DMS114 treated with DMSO at 0.1 percent for 48 hours (cell line): Measurements from ENCODE around the gene TTLL10.
"Not testable (repeated sequence)": the region's sequence is repeated elsewhere in the genome, so short reads cannot be mapped to it uniquely, and the experiment has no call there.

Source experiments
- DNase-seq: peaks from one replicate; lab custom pipeline; 2025; ENCODE audit not compliant: unreplicated experiment; lab: John Stamatoyannopoulos, UW

The TTLL10 gene

DNA sequence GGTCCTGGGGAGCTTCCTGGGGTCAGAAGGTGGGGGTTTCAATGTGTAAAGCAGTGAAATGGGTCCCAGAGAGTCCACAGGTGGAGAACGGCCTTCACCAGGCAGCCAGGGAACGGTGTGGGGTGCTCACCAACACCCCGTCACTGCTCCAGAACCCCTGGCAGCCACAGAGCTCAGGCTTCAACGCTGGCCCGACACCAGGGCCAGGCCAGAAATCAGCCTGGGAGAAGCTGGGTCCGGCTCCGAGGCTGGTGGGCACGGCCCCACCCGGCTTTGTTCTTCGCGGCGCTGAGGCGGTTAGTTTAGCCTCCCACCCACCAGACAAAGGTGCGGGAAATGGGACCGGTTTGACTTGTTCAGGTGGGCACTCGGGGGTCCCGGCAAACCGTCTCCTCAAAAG is 33.0 kb upstream of the TTLL10 start:
- DNase-seq = no peak

DNA sequence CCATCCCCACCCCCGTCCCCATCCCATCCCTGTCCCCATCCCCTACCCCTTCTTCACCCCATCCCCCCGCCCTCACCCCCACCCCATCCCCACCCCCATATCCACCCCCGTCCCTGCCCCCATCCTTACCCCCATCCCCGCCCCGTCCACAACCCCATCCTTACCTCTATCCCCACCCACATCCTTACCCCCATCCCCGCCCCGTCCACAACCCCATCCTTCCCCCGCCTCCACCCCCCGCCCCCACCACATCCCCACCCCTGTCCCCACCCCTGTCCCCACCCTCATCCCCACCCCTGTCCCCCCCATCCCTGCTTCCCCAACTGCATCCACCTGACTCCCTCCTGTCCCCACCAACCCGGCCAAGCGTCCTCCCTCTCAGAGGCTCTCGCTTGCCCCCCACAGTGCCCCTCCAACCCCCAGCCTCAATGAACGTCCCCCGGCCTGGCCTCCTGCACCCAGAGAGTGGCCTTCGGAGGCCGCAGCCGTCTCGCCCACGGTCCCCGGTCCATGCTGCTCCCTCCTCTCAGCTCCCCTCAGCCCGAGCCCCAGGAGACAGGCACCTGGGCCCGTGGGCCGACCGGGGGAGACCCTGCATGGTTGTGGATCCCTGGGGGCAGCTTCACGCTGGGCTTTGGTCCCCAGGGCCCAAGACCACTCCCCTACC is 32.3 kb upstream of the TTLL10 start:
- DNase-seq = no peak

DNA sequence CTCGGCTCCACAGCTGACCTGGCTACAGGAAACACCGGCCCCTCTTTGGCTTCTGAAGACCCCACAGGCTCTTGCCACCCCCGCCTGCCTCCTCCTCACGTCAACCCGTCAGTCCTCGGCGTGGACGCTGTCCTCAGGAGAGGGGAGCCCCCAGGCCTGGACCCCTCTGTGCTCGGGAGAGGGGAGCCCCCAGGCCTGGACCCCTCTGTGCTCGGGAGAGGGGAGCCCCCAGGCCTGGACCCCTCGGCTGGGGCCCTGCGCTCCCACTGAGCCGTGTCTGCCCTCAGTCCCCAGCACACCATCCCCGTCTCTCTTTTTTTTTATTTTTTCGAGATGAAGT is 31.8 kb upstream of the TTLL10 start:
- DNase-seq = no peak

DNA sequence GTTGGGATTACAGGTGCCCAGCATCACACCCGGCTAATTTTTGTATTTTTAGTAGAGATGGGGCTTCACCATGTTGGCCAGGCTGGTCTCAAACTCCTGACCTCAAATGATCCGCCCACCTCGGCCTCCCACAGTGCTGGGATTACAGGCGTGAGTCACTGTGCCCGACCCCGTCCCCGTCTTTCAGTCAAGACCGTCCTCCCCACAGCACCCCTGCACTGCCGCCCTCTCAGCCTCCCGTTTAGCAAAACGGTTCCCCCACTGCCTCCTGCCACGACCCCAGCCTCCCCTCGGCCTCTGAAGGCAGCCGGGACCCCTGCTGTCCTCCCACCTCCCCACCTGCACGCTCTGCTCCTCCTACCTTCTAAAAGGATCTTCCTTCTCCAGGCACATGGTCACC is 31.3 kb upstream of the TTLL10 start:
- DNase-seq = not testable (repeated sequence)

DNA sequence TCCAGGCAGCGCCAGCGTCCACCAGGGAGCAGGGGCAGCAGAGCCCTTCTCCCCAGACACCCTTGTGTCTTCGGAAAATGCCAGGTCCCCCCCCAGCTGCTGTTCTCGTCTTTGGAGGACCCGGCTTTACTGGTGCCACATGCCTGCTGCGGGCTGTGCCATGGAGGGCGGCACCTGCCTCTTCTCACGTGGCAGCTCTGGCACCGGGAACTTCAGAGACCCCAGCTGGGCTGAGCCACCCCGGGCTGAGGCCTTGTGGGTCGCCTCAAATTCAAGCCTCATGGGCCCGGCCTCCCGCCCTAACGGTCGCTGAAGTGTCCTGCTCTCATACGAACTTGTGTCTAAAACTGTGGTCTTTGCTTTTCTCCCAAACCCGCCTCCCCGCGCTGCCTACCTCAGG is 30.8 kb upstream of the TTLL10 start:
- DNase-seq = no peak

DNA sequence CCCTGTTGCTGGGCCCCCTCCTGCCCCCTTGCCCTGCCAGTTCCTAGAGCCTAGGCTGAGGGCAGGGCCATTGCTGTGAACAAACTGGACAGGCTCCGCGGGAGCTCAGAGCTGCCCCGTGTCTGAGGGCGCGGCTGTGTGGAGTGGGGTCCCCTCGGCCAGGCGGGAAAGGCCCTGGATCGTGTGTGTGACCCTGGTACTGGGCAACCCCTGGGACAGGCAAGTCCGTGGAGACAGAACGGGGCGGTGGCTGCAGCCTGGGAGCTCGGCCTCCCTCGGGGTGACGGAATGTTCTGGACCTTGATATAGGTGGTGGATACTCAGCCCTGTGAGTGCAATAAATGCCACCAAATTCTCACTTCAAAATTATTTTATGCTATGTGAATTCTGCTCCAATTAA is 30.0 kb upstream of the TTLL10 start:
- DNase-seq = no peak

DNA sequence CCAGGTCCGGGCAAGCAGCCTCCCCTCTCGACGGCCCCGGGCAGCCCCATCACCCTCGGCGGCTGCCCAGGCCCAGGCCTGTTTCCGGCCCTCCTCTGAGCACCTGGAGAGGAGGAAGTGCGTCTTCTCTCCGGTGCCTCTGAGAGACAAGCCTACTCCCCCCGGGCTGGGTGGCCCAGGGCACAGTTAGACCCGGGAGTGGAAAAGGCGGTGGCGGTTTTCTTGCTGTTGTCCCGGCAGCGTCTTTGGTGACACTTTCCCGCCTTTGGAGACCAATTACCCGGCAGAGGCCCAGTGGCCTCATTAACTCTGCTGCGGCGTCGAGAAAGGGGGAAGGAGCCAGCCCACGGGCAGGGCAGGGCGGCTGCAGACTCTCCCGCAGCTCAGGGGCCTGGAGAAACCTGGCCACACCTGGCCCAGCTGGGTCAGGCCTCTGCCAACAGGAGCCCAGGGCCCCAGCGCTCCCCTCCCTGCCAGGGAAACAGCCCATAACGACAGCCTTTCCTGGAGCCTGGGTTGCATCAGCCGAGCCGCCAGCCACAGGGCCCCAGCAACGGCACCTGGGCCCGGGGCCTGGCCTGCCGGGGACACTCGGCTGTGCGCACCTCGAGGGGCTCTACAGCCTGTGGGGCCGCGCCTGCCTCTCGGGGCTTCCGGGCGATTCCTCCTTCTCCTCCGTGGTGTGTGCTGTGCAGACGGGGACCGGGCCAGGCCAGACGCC is 29.4 kb upstream of the TTLL10 start:
- no peak for DNase-seq

DNA sequence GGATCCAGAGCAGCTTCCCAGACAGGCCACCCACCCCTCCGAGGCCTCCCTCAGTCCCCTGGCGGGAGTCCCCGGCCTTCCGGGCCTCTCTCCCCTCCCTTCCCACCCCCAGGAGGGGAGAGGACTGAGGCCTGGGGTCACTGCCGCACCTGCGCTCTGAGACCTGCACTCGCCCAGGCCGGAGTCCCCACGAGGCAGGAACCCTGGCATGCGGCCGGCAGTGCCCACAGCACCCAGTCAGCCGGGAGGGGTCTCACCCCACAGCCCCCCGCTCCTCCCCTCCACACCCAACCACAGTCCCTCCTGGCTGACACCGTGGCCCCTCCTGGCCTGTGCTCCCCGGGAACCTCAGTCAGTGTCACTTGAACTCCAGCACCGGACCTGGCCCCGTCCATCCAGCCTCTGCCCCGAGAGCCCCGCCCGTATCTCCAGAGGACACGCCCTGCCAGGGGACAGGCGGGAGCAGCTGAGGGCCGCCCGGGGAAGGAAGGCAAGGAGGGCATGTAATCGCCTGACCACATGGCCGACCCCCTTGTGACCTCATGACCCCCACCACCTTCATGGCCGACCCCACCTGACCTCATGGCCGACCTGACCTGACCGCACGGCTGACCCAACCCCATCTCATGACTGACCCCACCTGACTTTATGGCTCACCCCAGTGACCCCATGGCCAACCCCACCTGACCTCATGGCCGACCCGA is 28.7 kb upstream of the TTLL10 start:
- no peak for DNase-seq

DNA sequence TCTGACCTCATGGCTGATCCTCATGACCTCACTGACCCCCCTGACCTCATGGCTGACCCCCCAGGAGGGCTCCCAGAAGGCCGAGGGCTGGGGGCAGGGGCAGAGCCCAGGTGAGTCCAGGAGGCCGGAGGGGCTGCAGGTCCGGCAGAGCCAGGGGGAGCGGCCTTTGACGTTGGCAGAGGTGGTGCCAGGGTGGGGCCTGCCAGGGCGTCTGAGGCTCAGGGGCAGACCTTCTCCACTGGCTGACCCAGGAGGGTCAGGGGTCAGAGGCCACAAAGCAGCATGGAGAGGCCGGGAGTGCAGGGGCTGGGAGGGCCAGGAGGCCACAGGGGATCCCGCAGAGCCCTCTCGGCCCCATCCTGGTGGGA is 28.1 kb upstream of the TTLL10 start:
- DNase-seq = no peak

DNA sequence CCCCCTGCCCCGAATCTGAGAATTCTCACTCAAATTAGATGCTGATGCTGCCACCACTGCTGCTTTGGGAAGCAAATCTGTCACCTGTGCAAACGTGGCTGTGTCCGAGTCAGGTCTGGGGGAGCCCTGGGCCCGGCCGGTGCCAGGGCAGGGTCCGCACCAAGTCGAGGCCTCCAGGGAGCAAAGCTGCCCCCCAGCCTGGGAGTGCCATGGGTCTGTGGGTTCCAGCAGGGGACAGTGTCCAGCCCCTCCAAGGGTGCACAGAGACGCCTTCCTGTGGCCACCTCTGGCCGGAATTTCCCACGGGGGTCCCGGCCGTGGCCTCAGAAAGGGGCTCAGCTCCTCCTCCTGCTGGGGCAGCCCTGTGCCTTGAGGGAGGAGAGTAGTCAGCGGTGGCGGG is 27.7 kb upstream of the TTLL10 start:
- DNase-seq = no peak

DNA sequence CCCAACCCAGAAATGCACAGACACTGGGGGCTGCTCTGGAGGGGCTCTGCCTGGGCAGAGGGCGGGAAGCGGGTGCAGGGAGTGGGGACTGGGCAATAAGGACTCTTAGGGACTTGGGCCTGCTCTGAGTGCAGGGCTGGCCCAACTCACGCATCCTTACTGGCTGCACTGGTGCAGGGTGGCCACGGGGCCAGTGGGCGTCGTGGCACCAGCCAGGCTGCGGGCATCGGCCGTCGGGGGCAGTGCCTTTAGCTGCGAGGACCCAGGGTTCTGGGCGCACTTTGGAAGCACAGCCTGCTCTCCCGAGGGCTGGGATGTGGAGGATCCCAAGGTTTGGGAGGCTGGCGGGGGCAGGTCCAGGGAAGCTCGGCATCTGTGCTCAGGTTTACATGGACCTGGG is 27.1 kb upstream of the TTLL10 start:
- no peak for DNase-seq

DNA sequence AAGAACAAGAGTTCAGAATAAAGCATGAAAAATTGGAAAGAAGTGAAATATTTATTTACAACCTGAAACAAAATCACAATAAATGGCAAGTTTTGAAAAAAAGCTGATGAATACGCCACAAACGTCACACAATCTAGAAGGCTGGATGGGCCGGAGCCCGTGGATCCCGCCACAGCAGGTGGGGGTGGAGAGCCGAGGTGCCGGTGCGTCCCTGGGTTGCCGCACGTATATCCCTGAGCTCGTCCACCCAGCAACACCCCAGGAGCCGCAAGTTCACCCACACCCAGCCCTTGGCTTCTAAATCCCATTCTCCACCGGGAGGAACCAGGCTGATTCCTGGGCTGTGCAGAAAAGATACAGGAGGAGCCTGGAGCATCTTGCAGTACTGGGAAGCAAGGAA is 25.6 kb upstream of the TTLL10 start:
- DNase-seq = no peak

DNA sequence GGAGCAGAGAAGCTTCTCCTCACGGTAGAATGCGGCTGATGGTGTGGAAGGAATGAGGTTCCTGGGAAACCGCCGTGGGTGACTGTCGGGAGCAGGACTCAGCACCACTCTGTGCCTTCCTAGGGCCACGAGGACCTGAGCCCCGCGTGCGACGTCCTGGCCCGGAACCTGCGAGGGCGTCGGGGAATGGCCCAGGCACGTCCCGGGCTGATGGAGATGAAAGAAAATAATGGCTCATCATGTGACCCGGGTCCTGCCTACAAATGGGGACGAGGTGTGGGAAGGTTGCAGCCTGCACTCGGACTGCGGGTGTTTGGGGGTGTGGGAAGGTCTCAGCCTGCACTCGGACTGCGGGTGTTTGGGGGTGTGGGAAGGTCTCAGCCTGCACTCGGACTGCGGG is 25.1 kb upstream of the TTLL10 start:
- no peak for DNase-seq

DNA sequence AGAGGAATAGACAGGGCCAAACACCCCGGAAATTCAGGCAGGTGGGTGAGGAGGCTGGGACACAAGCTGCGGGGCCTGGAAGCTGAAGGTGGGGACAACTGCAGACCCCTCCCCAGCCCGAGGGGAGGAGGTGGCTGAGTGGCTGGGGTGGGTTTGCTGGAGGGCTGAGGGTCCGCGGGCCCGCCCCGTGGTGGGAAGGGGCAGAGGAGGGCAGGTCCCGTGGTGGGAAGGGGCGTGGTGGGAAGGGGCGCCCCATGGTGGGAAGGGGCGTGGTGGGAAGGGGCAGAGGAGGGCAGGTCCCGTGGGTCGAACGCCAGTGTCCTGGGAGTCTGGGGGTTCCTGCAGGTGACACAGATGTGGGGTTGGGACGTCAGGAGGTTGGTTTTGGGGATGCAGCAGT is 24.3 kb upstream of the TTLL10 start:
- no peak for DNase-seq

DNA sequence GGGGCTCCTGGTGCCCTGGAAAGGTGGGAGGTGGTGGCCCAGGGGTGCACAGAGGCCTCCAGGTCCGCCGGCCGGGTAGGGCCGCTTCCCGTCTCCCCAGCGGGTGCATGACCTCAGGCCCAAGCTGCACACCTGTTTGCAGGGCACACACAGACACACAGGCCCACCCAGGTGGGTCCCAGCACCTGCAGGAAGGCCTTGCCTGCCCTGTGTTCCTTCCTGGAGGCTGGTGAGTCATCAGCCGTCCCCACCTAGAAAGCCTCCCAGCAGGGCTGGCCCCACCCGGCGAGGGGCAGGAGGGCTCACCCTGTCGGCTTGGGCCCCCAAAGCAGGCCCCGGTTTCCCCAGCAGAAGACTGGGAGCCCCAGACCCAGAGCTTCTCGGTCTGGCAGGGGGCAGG is 23.6 kb upstream of the TTLL10 start:
- DNase-seq = no peak

DNA sequence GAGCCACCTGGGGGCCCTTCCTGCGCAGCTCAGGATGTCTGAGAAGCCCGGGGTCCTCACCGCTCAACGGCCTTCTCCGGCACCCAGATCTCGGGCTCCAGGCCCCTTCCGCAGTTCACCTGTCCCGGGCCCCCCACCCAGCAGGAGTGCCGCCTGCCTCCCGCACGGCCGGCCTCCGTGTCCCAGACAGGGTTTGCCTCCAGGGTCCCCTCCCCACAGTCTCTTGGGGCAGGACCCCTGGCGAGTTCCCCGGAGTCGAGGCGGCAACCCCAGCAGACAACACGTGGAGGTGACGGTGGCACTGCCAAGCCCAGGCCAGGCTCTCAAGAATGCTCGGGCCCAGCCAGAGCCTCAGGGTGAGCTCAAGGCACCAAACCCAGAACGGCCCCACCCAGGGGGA is 22.4 kb upstream of the TTLL10 start:
- no peak for DNase-seq

DNA sequence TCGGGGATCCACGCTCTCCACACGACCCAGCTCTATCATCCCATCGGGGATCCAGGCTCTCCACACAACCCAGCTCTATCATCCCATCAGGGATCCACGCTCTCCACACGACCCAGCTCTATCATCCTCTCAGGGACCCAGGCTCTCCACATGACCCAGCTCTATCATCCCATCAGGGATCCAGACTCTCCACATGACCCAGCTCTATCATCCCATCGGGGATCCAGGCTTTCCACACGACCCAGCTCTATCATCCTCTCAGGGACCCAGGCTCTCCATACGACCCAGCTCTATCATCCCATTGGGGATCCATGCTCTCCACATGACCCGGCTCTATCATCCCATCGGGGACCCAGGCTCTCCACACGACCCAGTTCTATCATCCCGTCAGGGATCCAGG is 21.2 kb upstream of the TTLL10 start:
- DNase-seq = not testable (repeated sequence)

DNA sequence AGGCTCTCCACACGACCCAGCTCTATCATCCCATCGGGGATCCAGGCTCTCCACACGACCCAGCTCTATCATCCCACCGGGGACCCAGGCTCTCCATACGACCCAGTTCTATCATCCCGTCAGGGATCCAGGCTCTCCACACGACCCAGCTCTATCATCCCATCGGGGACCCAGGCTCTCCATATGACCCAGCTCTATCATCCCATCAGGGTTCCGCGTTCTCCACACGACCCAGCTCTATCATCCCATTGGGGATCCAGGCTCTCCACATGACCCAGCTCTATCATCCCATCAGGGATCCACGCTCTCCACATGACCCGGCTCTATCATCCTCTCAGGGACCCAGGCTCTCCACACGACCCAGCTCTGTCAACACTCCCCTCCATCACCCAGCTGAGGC is 20.5 kb upstream of the TTLL10 start:
- not testable (repeated sequence) for DNase-seq

DNA sequence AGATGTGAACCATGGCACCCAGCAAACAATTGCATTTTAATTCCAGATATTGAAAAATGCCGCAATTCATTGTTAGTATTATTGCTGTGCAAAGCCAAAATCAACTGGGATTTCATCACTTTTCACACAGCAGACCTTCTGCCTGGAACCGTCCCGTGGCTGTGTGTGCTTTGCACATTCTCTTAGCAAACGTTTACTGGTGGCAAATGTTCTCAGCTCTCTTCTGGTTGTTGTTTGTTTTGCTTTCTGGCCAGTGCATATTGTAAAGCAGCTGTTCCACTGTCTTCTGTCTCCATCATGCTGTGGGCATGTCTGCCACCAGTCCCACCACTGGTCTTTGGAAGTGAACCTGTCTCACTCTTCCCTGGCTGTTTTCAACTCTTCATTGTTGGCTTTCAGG is 19.8 kb upstream of the TTLL10 start:
- no peak for DNase-seq

DNA sequence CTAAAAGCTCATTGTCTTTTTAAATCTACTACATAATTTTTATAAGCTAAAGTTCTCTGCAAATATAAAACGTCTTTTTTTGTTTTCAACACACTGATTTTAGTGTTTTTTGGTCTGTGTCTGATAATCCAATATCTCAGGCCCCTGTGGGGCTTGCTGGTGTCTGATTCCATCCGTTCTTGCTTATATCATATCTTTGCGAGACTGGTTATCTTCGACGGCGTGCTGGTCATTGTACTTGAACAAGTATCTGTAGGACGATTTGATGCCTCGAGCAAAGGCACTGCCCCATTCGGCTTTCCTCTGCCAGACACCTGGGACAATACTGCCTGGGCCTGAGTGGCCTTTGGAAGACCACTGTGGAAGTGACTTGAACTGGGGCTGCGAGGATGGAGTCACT is 18.4 kb upstream of the TTLL10 start:
- no peak for DNase-seq

DNA sequence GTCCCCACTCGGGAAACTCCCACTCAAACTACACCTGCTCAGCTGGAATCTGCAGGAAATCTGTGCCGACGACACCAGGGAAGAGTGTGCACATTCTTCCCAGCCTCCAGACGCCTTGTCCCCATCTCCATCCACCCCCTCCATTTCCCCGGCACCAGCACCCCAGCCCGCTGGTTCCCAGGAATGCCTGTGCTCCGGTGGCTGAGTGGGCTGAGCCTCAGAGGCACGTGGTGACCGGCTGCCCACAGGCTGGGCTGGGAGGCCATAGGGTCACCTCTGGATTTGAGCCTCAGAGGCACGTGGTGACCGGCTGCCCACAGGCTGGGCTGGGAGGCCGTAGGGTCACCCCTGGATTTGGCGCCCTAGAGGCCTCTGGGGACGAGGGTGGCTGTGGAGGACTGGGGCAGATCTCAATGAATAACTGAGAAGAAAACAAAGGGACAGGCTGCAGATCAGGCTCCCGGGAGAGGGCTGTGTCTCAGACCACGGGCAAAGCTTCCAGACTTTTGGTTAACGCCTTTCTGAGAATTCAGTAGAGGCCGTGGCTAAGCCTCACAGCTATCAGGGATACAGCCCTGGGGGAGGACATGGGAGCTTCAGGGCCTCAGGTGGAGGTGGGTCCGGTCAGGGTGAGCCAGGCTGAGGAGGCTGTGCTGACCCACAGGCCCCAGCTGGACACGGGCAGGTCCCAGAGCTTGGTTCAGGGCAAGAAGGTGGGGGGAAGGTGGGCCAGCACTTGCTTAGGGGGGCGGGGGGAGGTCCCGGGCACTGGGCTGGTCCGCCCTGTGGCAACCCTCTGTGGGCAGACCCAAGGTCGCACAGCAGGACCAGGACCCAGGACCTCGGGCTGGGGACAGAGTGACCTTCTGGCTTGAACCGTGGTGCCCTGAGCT is 17.3 kb upstream of the TTLL10 start:
- no peak for DNase-seq

DNA sequence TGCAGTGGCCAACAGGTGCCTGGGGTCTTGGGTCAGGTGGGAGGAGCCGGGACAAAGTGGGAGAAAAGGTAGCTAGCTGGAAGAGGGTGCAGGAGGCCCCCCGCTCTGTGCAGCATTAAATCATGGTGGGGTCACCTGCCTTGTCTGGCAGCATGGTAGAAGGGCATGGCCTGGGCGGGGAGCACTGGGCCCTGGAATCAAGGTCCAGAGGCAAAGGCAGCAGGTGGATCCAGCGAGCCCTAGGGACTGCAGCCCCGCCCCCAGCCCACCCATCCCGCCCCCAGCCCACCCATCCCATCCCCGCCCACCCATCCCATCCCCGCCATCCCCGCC is 16.7 kb upstream of the TTLL10 start:
- no peak for DNase-seq
